H1 (cell line): Measurements from ENCODE around the gene TUBGCP3. TPM values are rescaled to one million over a fixed set of nuclear protein-coding genes. Genes with fewer than 3 reads are reported as not detected.

Experiments used
- CTCF ChIA-PET: fragments of 300-600 bp; sonication (Branson Sonifier 250); formaldehyde crosslinking; loops from one replicate; lab custom pipeline; 2021; ENCODE audit not compliant: partially characterized antibody; lab: Charles Lee
- POLR2A ChIA-PET: fragments of 300-600 bp; sonication (Branson Sonifier 250); formaldehyde crosslinking; loops from one replicate; lab custom pipeline; 2021; ENCODE audit warnings: inconsistent platforms; ENCODE audit not compliant: partially characterized antibody; lab: Charles Lee
- DNase-seq, 2 experiments: peaks; one replicate each; pipeline versions ENCODE4 v3.0.0 to v3.0.0-alpha.2; 2010 to 2022; ENCODE audit warnings: low spot score in 2 of 2, low read depth in 1 of 2, mixed read lengths in 1 of 2
- FAIRE-seq: peaks from 2 replicates; lab custom pipeline; 2011; peaks lifted over from hg19 to GRCh38; lab: Jason Lieb, UNC
- H2AFZ ChIP-seq: 2 replicates; pipeline ENCODE4 v1.8.1; 2012; ENCODE audit warnings: low read length, inconsistent platforms
- H2AK5ac ChIP-seq: 2 replicates; pipeline ENCODE4 v1.6.1; 2013; ENCODE audit warnings: low read depth, low read length
- H2BK120ac ChIP-seq: replicated peaks from 2 replicates; pipeline ENCODE3; 2013; ENCODE audit warnings: low read depth, low read length, inconsistent platforms
- H2BK12ac ChIP-seq: 2 replicates; pipeline ENCODE4 v1.6.1; 2013; ENCODE audit warnings: low read depth, low read length
- H2BK15ac ChIP-seq: 2 replicates; pipeline ENCODE4 v1.6.1; 2013; ENCODE audit warnings: low read length
- H2BK20ac ChIP-seq: 2 replicates; pipeline ENCODE4 v1.6.1; 2013; ENCODE audit warnings: low read length
- H2BK5ac ChIP-seq: 2 replicates; pipeline ENCODE4 v1.6.1; 2013; ENCODE audit warnings: low read depth, low read length
- H3K14ac ChIP-seq: 2 replicates; pipeline ENCODE4 v1.6.1; 2013; ENCODE audit warnings: inconsistent platforms; ENCODE audit not compliant: insufficient read length
- H3K18ac ChIP-seq: 2 replicates; pipeline ENCODE4 v1.6.1; 2013; ENCODE audit warnings: low read length; ENCODE audit errors: extremely low read depth
- H3K23ac ChIP-seq: 2 replicates; pipeline ENCODE4 v1.6.1; 2013; ENCODE audit warnings: inconsistent platforms; ENCODE audit not compliant: insufficient read length
- H3K23me2 ChIP-seq: 2 replicates; pipeline ENCODE4 v1.6.1; 2013; ENCODE audit warnings: low read depth, low read length
- H3K27ac ChIP-seq: 2 replicates; pipeline ENCODE4 v1.6.1; 2011; ENCODE audit warnings: low read depth, low read length, inconsistent platforms
- H3K27me3 ChIP-seq, 4 experiments: replicated peaks in 1 of 4; 1 replicate in 1 of 4; 2 replicates in 3 of 4; pipeline versions ENCODE4 v1.6.1 to v1.8.1; 2011 to 2013; ENCODE audit warnings: low read length in 3 of 4, mild to moderate bottlenecking in 3 of 4, inconsistent platforms in 2 of 4, mixed read lengths in 2 of 4, moderate library complexity in 1 of 4; ENCODE audit not compliant: control insufficient read depth in 3 of 4, insufficient read depth in 3 of 4; ENCODE audit errors: extremely low read depth in 1 of 4
- H3K36me3 ChIP-seq, 4 experiments: 2 replicates each; pipeline versions ENCODE4 v1.6.1 to v1.8.1; 2011 to 2013; ENCODE audit warnings: mild to moderate bottlenecking in 4 of 4, low read length in 3 of 4, moderate library complexity in 2 of 4, control low read depth in 1 of 4, inconsistent platforms in 1 of 4; ENCODE audit not compliant: insufficient read depth in 4 of 4, control insufficient read depth in 2 of 4
- H3K4ac ChIP-seq: replicated peaks from 2 replicates; pipeline ENCODE3; 2013; ENCODE audit warnings: low read length, low read depth, mixed read lengths, inconsistent platforms; ENCODE audit not compliant: insufficient read length
- H3K4me1 ChIP-seq, 4 experiments: replicated peaks in 1 of 4; 1 replicate in 1 of 4; 2 replicates in 3 of 4; pipeline versions ENCODE4 v1.6.1 to v1.8.1; 2011 to 2013; ENCODE audit warnings: low read length in 3 of 4, inconsistent platforms in 2 of 4, mixed read lengths in 1 of 4; ENCODE audit not compliant: insufficient read depth in 4 of 4, control insufficient read depth in 3 of 4
- H3K4me2 ChIP-seq, 2 experiments: 2 replicates each; pipeline versions ENCODE4 v1.6.1 to v1.8.1; 2011 to 2013; ENCODE audit warnings: low read depth in 2 of 2, low read length in 2 of 2, control low read depth in 1 of 2, inconsistent platforms in 1 of 2, mild to moderate bottlenecking in 1 of 2; ENCODE audit not compliant: insufficient read depth in 1 of 2
- H3K4me3 ChIP-seq, 4 experiments: fragments of 200-600, 300-600 bp in 1 of 4; sonication (generic), shearing (Covaris generic), sonication (Bioruptor Twin) in 1 of 4; 2 replicates each; pipeline versions ENCODE4 v1.5.1 to v1.8.1; 2011 to 2016; ENCODE audit warnings: low read length in 4 of 4, low read depth in 3 of 4, control low read depth in 2 of 4, inconsistent platforms in 2 of 4, mild to moderate bottlenecking in 2 of 4, mixed read lengths in 1 of 4, moderate library complexity in 1 of 4; ENCODE audit not compliant: insufficient read depth in 2 of 4; ENCODE audit errors: extremely low read depth in 1 of 4
- H3K56ac ChIP-seq: replicated peaks from 2 replicates; pipeline ENCODE3; 2013; ENCODE audit warnings: low read depth, mild to moderate bottlenecking, mixed read lengths, low read length, inconsistent platforms; ENCODE audit not compliant: insufficient read length
- H3K79me1 ChIP-seq: 2 replicates; pipeline ENCODE4 v1.6.1; 2013; ENCODE audit warnings: low read depth, low read length, control low read depth
- H3K79me2 ChIP-seq, 2 experiments: 2 replicates each; pipeline versions ENCODE4 v1.6.1 to v1.8.1; 2012 to 2013; ENCODE audit warnings: low read length in 2 of 2, mild to moderate bottlenecking in 2 of 2, inconsistent platforms in 1 of 2; ENCODE audit not compliant: insufficient read depth in 2 of 2, control insufficient read depth in 1 of 2
- H3K9ac ChIP-seq, 4 experiments: replicated peaks in 1 of 4; 1 replicate in 1 of 4; 2 replicates in 3 of 4; pipeline versions ENCODE4 v1.6.1 to v1.8.1; 2011 to 2013; ENCODE audit warnings: low read depth in 3 of 4, low read length in 3 of 4, control low read depth in 2 of 4, mild to moderate bottlenecking in 2 of 4, moderate library complexity in 2 of 4, inconsistent platforms in 1 of 4; ENCODE audit errors: extremely low read depth in 1 of 4
- H3K9me3 ChIP-seq, 2 experiments: 2 replicates each; pipeline versions ENCODE4 v1.6.1 to v1.8.1; 2012 to 2013; ENCODE audit warnings: mild to moderate bottlenecking in 2 of 2, moderate library complexity in 2 of 2, control low read depth in 1 of 2, inconsistent platforms in 1 of 2, low read depth in 1 of 2, low read length in 1 of 2, mixed read lengths in 1 of 2; ENCODE audit not compliant: insufficient read depth in 2 of 2
- H4K20me1 ChIP-seq, 2 experiments: replicated peaks in 1 of 2; 2 replicates each; pipeline versions ENCODE3 to v1.8.1; 2011 to 2013; ENCODE audit warnings: inconsistent platforms in 2 of 2, low read length in 2 of 2, mild to moderate bottlenecking in 1 of 2; ENCODE audit not compliant: insufficient read depth in 2 of 2, control insufficient read depth in 1 of 2
- H4K5ac ChIP-seq: 2 replicates; pipeline ENCODE4 v1.6.1; 2013; ENCODE audit warnings: low read length, low read depth, mixed read lengths, inconsistent platforms; ENCODE audit not compliant: insufficient read length
- H4K8ac ChIP-seq: 2 replicates; pipeline ENCODE4 v1.8.0; 2013; ENCODE audit warnings: mild to moderate bottlenecking, moderate library complexity, low read length, inconsistent platforms; ENCODE audit not compliant: insufficient read depth; ENCODE audit errors: extremely low read depth
- H4K91ac ChIP-seq: replicated peaks from 2 replicates; pipeline ENCODE3; 2013; ENCODE audit warnings: low read length, mixed read lengths, inconsistent platforms; ENCODE audit not compliant: insufficient read length
- CBX5 ChIP-seq: fragments of 300-800, 300-1000 bp; sonication (generic); IDR thresholded peaks from 2 replicates; pipeline ENCODE4 v1.7.1; 2016; ENCODE audit warnings: antibody characterized with exemption, low read length, low read depth
- MAFK ChIP-seq: IDR thresholded peaks from 2 replicates; pipeline ENCODE4 v1.6.1; 2012; ENCODE audit warnings: low read depth, mild to moderate bottlenecking, improper control_type of control experiment, low read length
- NRF1 ChIP-seq: IDR thresholded peaks from 2 replicates; pipeline ENCODE4 v1.6.1; 2011; ENCODE audit warnings: mild to moderate bottlenecking, low read depth, low read length, improper control_type of control experiment
- RNF2 ChIP-seq: fragments of 200-900, 300-1000 bp; sonication (generic); IDR thresholded peaks from 2 replicates; pipeline ENCODE4 v1.7.1; 2016; ENCODE audit warnings: borderline replicate concordance, low read depth, mild to moderate bottlenecking, antibody characterized with exemption, low read length; ENCODE audit not compliant: poor library complexity, severe bottlenecking; ENCODE audit errors: missing control alignments
- SP4 ChIP-seq: IDR thresholded peaks from 2 replicates; pipeline ENCODE4 v1.6.1; 2012; ENCODE audit warnings: low read length, inconsistent platforms
- WGBS, 2 experiments: shearing (Covaris generic) in 1 of 2; methylation state at CpG; one replicate each; pipeline versions ENCODE4 v1.1.6 to v1.1.7; 2013 to 2015; ENCODE audit warnings: low lambda C conversion rate in 2 of 2, mixed read lengths in 2 of 2, inconsistent platforms in 1 of 2, low coverage in 1 of 2, missing lambda C conversion rate in 1 of 2; ENCODE audit not compliant: insufficient replicate concordance in 2 of 2, insufficient coverage in 1 of 2, insufficient read length in 1 of 2; ENCODE audit errors: extremely low coverage in 1 of 2, missing lambda C conversion rate in 1 of 2; 5-methylcytosine and 5-hydroxymethylcytosine counted together
- polyA plus RNA-seq, 7 experiments: library from polyadenylated mRNA; depleted of rRNA in 3 of 7; stranded (reverse) in 5 of 7; unstranded in 2 of 7; fragments of >200 nt in 5 of 7; fragments of 200-250 nt in 2 of 7; gene quantifications; 1 replicate in 5 of 7; 2 replicates in 1 of 7; 4 replicates in 1 of 7; pipeline versions ENCODE4 v1.2.1 to v1.2.3, GENCODE V29; 2011 to 2013; ENCODE audit warnings: missing spikeins in 2 of 7, mixed read lengths in 2 of 7
- total RNA-seq: library from RNA; stranded (reverse); fragmentation: NEBNext Ultra II Directional; extraction: Animal tissue kit (Norgen Biotek cat#: 25700); gene quantifications from 2 replicates; pipeline ENCODE4 v1.2.1, GENCODE V29; 2021

The TUBGCP3 gene
- total and polyA plus RNA-seq, 2 of the 8 experiments (the other 6 are each of a cell fraction or from before 2014, with no cell fraction given), result 27.0 to 31.7 TPM

- WGBS, 2 experiments, result 89% methylated on average over 14 of the region's 14 CpGs; no CpG with 5 or more reads in 1 of the 2 experiments
- Histone ChIP-seq H3K27ac (no peak overlapping the region), H3K79me1 (no peaks in the 10 kb centered on the region), H3K4me3 (no peak overlapping the region), H3K27me3 (no peaks in the 10 kb centered on the region; a peak in 1 of 7 replicates), H4K91ac (no peak overlapping the region), H3K9ac (no peak overlapping the region), H3K23me2 (no peaks in the 10 kb centered on the region), H4K5ac (no peak overlapping the region), H2BK120ac (no peak overlapping the region), H3K14ac (no peak overlapping the region), H3K18ac (no peak overlapping the region), H2BK15ac (no peak overlapping the region), H3K56ac (no peak overlapping the region), H3K79me2 (no peaks in the 10 kb centered on the region), H4K20me1 (no peaks in the 10 kb centered on the region), H3K4me1 (no peaks in the 10 kb centered on the region; a peak in 1 of 7 replicates), H3K9me3 (no peaks in the 10 kb centered on the region), H3K36me3 (no peaks in the 10 kb centered on the region), H2BK12ac (no peak overlapping the region), H2BK20ac (no peak overlapping the region), H2AFZ (no peak overlapping the region), H2AK5ac (no peak overlapping the region), H2BK5ac (no peak overlapping the region), H3K23ac (no peak overlapping the region), H3K4ac (no peak overlapping the region), H3K4me2 (no peak overlapping the region), H4K8ac (no peak overlapping the region)
- DNase-seq (peak in 1 of 2 experiments; percentile 26), FAIRE-seq (no peak)
- TF ChIP-seq SP4, result no peak
- TF ChIP-seq CBX5, result no peak
- no peak for TF ChIP-seq NRF1
- no peak for TF ChIP-seq RNF2
- no peak for TF ChIP-seq MAFK
- ChIA-PET CTCF (interaction anchor here (0.6 to 1.1 kb wide), 4 partner anchors 26 to 1061 kb away, joined by 3 to 5 read pairs (median 3); no protein-coding TSS in a partner anchor), POLR2A (no interaction called here)
These were observed 118.7 kb downstream of the TUBGCP3 start for GRCh38 chr13:112469071-112469745.
